HepG2 (cell line): Measurements from ENCODE around the gene IGFLR1. TPM values are rescaled to one million over a fixed set of nuclear protein-coding genes. Genes with fewer than 3 reads are reported as not detected.

Source experiments
- CEBPB ChIP-seq: IDR thresholded peaks from 2 replicates; pipeline ENCODE4 v1.6.1; 2011; ENCODE audit warnings: low read depth, low read length, improper control_type of control experiment, borderline replicate concordance
- CSRNP2 ChIP-seq: sonication (generic); formaldehyde crosslinking; conservative IDR thresholded peaks from 2 replicates; pipeline ENCODE4 v1.8.0; 2022; ENCODE audit warnings: low read depth, missing genetic modification reagents
- ETV6 ChIP-seq: sonication (generic); formaldehyde crosslinking; conservative IDR thresholded peaks from 2 replicates; pipeline ENCODE4 v1.4.0; 2020; ENCODE audit warnings: missing genetic modification reagents
- FOXO1 ChIP-seq: sonication (generic); formaldehyde crosslinking; IDR thresholded peaks from 2 replicates; pipeline ENCODE4 v1.4.0; 2020; ENCODE audit warnings: missing genetic modification reagents
- HDAC1 ChIP-seq: sonication (generic); formaldehyde crosslinking; IDR thresholded peaks from 2 replicates; pipeline ENCODE4 v1.5.1; 2020; ENCODE audit warnings: mild to moderate bottlenecking, missing genetic modification reagents
- HNF4A ChIP-seq: sonication (generic); formaldehyde crosslinking; IDR thresholded peaks from 2 replicates; pipeline ENCODE4 v1.4.0; 2020; ENCODE audit warnings: missing genetic modification reagents
- HNF4G ChIP-seq, 2 experiments: sonication (generic) in 1 of 2; formaldehyde crosslinking in 1 of 2; IDR thresholded peaks; 2 replicates each; pipeline versions ENCODE4 v1.4.0 to v1.6.1; 2011 to 2020; ENCODE audit warnings: borderline replicate concordance in 2 of 2, low read depth in 2 of 2, mild to moderate bottlenecking in 2 of 2, low read length in 1 of 2, missing genetic modification reagents in 1 of 2, moderate library complexity in 1 of 2
- HOXA3 ChIP-seq: sonication (generic); formaldehyde crosslinking; IDR thresholded peaks from 2 replicates; pipeline ENCODE4 v1.5.0; 2020; ENCODE audit warnings: missing genetic modification reagents
- MED1 ChIP-seq: sonication (generic); formaldehyde crosslinking; IDR thresholded peaks from 2 replicates; pipeline ENCODE4 v1.4.0; 2020; ENCODE audit warnings: missing genetic modification reagents
- NCOA1 ChIP-seq: sonication (generic); formaldehyde crosslinking; IDR thresholded peaks from 2 replicates; pipeline ENCODE4 v1.9.0; 2021; ENCODE audit warnings: missing genetic modification reagents
- NONO ChIP-seq, 2 experiments: fragments of 450-650 bp in 1 of 2; sonication (generic) in 1 of 2; formaldehyde crosslinking in 1 of 2; IDR thresholded peaks in 1 of 2; conservative IDR thresholded peaks in 1 of 2; 2 replicates each; pipeline versions ENCODE4 v1.6.1 to v1.8.0; 2017 to 2022; ENCODE audit warnings: mild to moderate bottlenecking in 1 of 2, missing genetic modification reagents in 1 of 2, moderate library complexity in 1 of 2
- PAXIP1 ChIP-seq: sonication (generic); formaldehyde crosslinking; conservative IDR thresholded peaks from 2 replicates; pipeline ENCODE4 v1.4.0; 2020; ENCODE audit warnings: mild to moderate bottlenecking, missing genetic modification reagents, moderate library complexity
- PBX2 ChIP-seq: IDR thresholded peaks from 2 replicates; pipeline ENCODE4 v1.6.1; 2016; ENCODE audit warnings: control low read depth
- SOX6 ChIP-seq, 2 experiments: fragments of 450-650 bp in 1 of 2; sonication (generic) in 1 of 2; formaldehyde crosslinking in 1 of 2; IDR thresholded peaks; 2 replicates each; pipeline versions ENCODE4 v1.4.0 to v1.6.1; 2017 to 2020; ENCODE audit warnings: antibody characterized with exemption in 1 of 2, mild to moderate bottlenecking in 1 of 2, missing genetic modification reagents in 1 of 2
- SP5 ChIP-seq: IDR thresholded peaks from 2 replicates; pipeline ENCODE4 v1.6.1; 2016; ENCODE audit warnings: low read depth, borderline replicate concordance
- TCF7 ChIP-seq: sonication (generic); IDR thresholded peaks from 2 replicates; pipeline ENCODE4 v1.6.1; 2016; ENCODE audit warnings: antibody characterized with exemption, low read depth
- THAP11 ChIP-seq: IDR thresholded peaks from 2 replicates; pipeline ENCODE4 v1.6.1; 2016; ENCODE audit warnings: missing biosample characterization, missing genetic modification reagents
- ZBTB20 ChIP-seq: sonication (generic); formaldehyde crosslinking; IDR thresholded peaks from 2 replicates; pipeline ENCODE4 v1.8.1; 2023; ENCODE audit warnings: missing genetic modification reagents, low read depth, mild to moderate bottlenecking, borderline replicate concordance
- ZNF230 ChIP-seq: sonication (generic); formaldehyde crosslinking; IDR thresholded peaks from 2 replicates; pipeline ENCODE4 v1.4.0; 2020; ENCODE audit warnings: mild to moderate bottlenecking, missing genetic modification reagents
- ZNF331 ChIP-seq: sonication (generic); formaldehyde crosslinking; IDR thresholded peaks from 2 replicates; pipeline ENCODE4 v1.4.0; 2020; ENCODE audit warnings: missing genetic modification reagents
- polyA plus RNA-seq, 8 experiments: library from polyadenylated mRNA; depleted of rRNA in 3 of 8; stranded (reverse) in 7 of 8; unstranded in 1 of 8; fragments of >200 nt; fragmentation: Illumina TruSeq in 4 of 8; extraction: Trizol in 4 of 8; gene quantifications; 2 replicates each; pipeline versions ENCODE4 v1.2.1 to v1.2.3, GENCODE V29; 2011 to 2016; ENCODE audit warnings: low read depth in 4 of 8, missing spikeins in 1 of 8, mixed read lengths in 1 of 8; ENCODE audit not compliant: insufficient read depth in 1 of 8
- total RNA-seq, 5 experiments: library from RNA; depleted of rRNA; stranded (reverse); fragments of >200 nt; fragmentation: Illumina TruSeq; extraction: Trizol; gene quantifications; 2 replicates each; pipeline ENCODE4 v1.2.3, GENCODE V29; 2016; ENCODE audit warnings: low read depth in 1 of 5
- TF ChIP-seq, protein P1 (sequence below): sonication (generic); formaldehyde crosslinking; IDR thresholded peaks from 2 replicates; pipeline ENCODE4 v1.8.0; 2022; ENCODE audit warnings: missing genetic modification reagents, mild to moderate bottlenecking, inconsistent platforms, borderline replicate concordance

The IGFLR1 gene
- total and polyA plus RNA-seq, 2 of the 13 experiments (the other 11 are each of a cell fraction or from before 2014, with no cell fraction given): 5.4 to 8.9 TPM

- TF ChIP-seq ZBTB20 (CRISPR knock-in tag) (no peak), ZNF331 (peak; percentile 39; the same call in 1 of the 2 replicates), PAXIP1 (CRISPR knock-in tag) (peak; percentile 50), FOXO1 (0 out of 2 replicates have a peak, but pooled peaks have one; percentile 18), THAP11 (CRISPR knock-in tag) (peak; percentile 52), TCF7 (no peak), MED1 (CRISPR knock-in tag) (0 out of 2 replicates have a peak, but pooled peaks have one; percentile 29), ETV6 (CRISPR knock-in tag) (no peak), HNF4A (peak; percentile 77), CSRNP2 (CRISPR knock-in tag) (no peak), NCOA1 (CRISPR knock-in tag) (0 out of 2 replicates have a peak, but pooled peaks have one; percentile 43), SP5 (CRISPR knock-in tag) (peak; percentile 66; the same call in 1 of the 2 replicates), HNF4G (IDR thresholded peaks at IDR 0.05; ENCODE audit: borderline replicate concordance, low read depth, low read length) (peak; percentile 29; the same call in 1 of the 2 replicates), HNF4G (CRISPR knock-in tag; IDR thresholded peaks at IDR 0.05; ENCODE audit: borderline replicate concordance, low read depth) (no peak), SOX6 (IDR thresholded peaks at IDR 0.05) (no peak), SOX6 (CRISPR knock-in tag; IDR thresholded peaks at IDR 0.05) (peak; percentile 46), HDAC1 (CRISPR knock-in tag) (peak; percentile 37), PBX2 (peak; percentile 76), NONO (IDR thresholded peaks at IDR 0.05) (no peak), NONO (CRISPR knock-in tag; conservative IDR thresholded peaks at IDR 0.05) (peak; percentile 26; the same call in 1 of the 2 replicates), CEBPB (no peak), ZNF230 (CRISPR knock-in tag) (no peak), HOXA3 (CRISPR knock-in tag) (peak; percentile 62)
- TF ChIP-seq, protein P1, sequence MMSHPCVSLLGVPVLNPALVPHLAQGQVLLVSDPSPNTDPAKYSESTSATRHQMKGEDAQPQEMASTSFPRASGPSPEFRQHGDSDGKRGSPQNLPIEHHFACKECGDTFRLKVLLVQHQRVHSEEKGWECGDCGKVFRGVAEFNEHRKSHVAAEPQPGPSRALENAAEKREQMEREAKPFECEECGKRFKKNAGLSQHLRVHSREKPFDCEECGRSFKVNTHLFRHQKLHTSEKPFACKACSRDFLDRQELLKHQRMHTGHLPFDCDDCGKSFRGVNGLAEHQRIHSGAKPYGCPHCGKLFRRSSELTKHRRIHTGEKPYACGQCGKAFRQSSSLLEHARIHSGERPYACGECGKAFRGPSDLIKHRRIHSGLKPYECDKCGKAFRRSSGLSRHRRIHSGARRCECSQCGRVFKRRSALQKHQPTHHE (CRISPR knock-in tag): 0 out of 2 replicates have a peak, but pooled peaks have one; percentile 32
These were observed 22.7 kb downstream of the IGFLR1 start (continued) for GRCh38 chr19:35719402-35720162.
